ENCODE measurements around the gene ANKFN1. TPM values are rescaled to one million over a fixed set of nuclear protein-coding genes. Genes with fewer than 3 reads are reported as not detected.

The ANKFN1 gene
- total and polyA plus RNA-seq, 2 of the 13 experiments (the other 11 are each of a cell fraction or from before 2014, with no cell fraction given): not detected

DNA sequence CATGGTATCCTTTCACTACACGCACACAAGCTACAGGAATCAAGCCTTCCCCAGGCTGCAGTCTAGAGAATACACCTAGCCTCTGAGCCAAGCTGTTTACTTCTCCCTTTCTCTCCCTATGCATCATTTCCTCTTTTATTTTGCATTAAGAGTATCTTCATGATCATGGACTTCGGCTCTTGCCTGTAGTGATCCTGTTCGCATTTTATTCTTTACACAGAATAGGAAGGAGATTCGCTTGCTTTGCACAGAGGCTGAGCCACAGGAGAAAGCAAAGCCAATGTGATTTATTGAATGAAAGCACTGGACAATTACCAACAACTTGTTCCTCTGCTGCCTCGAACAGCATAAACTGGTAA lies 172.7 kb downstream of the ANKFN1 start:
- H3K4me1 ChIP-seq (ENCODE audit: insufficient read depth, low read length): no peaks in the 10 kb centered on the region
- WGBS (ENCODE audit: low lambda C conversion rate): under 1% methylated on average over 5 of the region's 5 CpGs
- no TSS peak for BruUV-seq (replicated peaks)
- no peaks in the 10 kb centered on the region for H3K36me3 ChIP-seq (replicated peaks in 1 of 2; ENCODE audit: control insufficient read depth in 1 of 2, insufficient read depth in 2 of 2, low read length in 2 of 2)
- H3K9ac ChIP-seq (ENCODE audit: insufficient read depth, low read depth, low read length): no peak overlapping the region
- no peak overlapping the region for H2AFZ ChIP-seq (ENCODE audit: low read length)
- H3K9me3 ChIP-seq (ENCODE audit: low read length): no peaks in the 10 kb centered on the region
- POLR2A ChIA-PET: no interaction called here
- no peak overlapping the region for H3K27ac ChIP-seq (ENCODE audit: extremely low read length, insufficient read depth, low read length)
- CTCF ChIA-PET (ENCODE audit: low intra/inter-chr PET ratio, low total read pairs): no interaction called here
- in situ Hi-C loops (cut with HindIII; ENCODE audit: extremely low pct_ligation_motif_present, low pct_unique_long_range_greater_than_20kb) (no loop called here), intact Hi-C loops (cut with micrococcal nuclease; ENCODE audit: unreplicated experiment) (no loop called here)
- no peak for DNase-seq (ENCODE audit: low spot score)
- no peak for ATAC-seq
- no peak overlapping the region for H3K4me2 ChIP-seq (ENCODE audit: low read depth, low read length)
- no peak overlapping the region for H3K4me3 ChIP-seq (replicated peaks in 1 of 3; ENCODE audit: insufficient read depth in 1 of 3, low read depth in 2 of 3, low read length in 3 of 3)
- H3K27me3 ChIP-seq (ENCODE audit: control insufficient read depth in 1 of 2, insufficient read depth in 2 of 2, low read length in 2 of 2): no peaks in the 10 kb centered on the region
- no peaks in the 10 kb centered on the region for H4K20me1 ChIP-seq (ENCODE audit: insufficient read depth, low read length)
- no peak for FAIRE-seq
- no peaks in the 10 kb centered on the region for H3K79me2 ChIP-seq (ENCODE audit: insufficient read depth, low read length)
- TF ChIP-seq ZNF546 (CRISPR knock-in tag; conservative IDR thresholded peaks at IDR 0.05) (no peak), NFYC (CRISPR knock-in tag; IDR thresholded peaks at IDR 0.05) (no peak), NR2F1 (CRISPR knock-in tag; IDR thresholded peaks at IDR 0.05) (no peak), POLR2AphosphoS2 (IDR thresholded peaks at IDR 0.05; ENCODE audit: low read depth, low read length) (no peak), HNF4A (CRISPR knock-in tag; IDR thresholded peaks at IDR 0.05) (no peak), MED8 (CRISPR knock-in tag; IDR thresholded peaks at IDR 0.05; ENCODE audit: insufficient replicate concordance) (no peak), HIVEP1 (CRISPR knock-in tag; IDR thresholded peaks at IDR 0.05) (no peak), ZSCAN31 (CRISPR knock-in tag; IDR thresholded peaks at IDR 0.05; ENCODE audit: low read depth) (no peak), ZNF629 (CRISPR knock-in tag; conservative IDR thresholded peaks at IDR 0.05) (no peak), KDM1A (CRISPR knock-in tag; IDR thresholded peaks at IDR 0.05) (no peak), HDAC1 (CRISPR knock-in tag; IDR thresholded peaks at IDR 0.05) (no peak), RORA (CRISPR knock-in tag; IDR thresholded peaks at IDR 0.05) (no peak), EHMT2 (IDR thresholded peaks at IDR 0.05; ENCODE audit: borderline replicate concordance, low read depth, low read length) (no peak)
- TF ChIP-seq, protein P1, sequence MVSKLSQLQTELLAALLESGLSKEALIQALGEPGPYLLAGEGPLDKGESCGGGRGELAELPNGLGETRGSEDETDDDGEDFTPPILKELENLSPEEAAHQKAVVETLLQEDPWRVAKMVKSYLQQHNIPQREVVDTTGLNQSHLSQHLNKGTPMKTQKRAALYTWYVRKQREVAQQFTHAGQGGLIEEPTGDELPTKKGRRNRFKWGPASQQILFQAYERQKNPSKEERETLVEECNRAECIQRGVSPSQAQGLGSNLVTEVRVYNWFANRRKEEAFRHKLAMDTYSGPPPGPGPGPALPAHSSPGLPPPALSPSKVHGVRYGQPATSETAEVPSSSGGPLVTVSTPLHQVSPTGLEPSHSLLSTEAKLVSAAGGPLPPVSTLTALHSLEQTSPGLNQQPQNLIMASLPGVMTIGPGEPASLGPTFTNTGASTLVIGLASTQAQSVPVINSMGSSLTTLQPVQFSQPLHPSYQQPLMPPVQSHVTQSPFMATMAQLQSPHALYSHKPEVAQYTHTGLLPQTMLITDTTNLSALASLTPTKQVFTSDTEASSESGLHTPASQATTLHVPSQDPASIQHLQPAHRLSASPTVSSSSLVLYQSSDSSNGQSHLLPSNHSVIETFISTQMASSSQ (IDR thresholded peaks at IDR 0.05; ENCODE audit: low read depth): no peak
- TF ChIP-seq, protein P1 (CRISPR knock-in tag; IDR thresholded peaks at IDR 0.05; ENCODE audit: borderline replicate concordance): no peak
- TF ChIP-seq, protein P2, sequence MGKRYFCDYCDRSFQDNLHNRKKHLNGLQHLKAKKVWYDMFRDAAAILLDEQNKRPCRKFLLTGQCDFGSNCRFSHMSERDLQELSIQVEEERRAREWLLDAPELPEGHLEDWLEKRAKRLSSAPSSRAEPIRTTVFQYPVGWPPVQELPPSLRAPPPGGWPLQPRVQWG (CRISPR knock-in tag; IDR thresholded peaks at IDR 0.05; ENCODE audit: borderline replicate concordance, low read depth): no peak
- TF ChIP-seq, protein P3, sequence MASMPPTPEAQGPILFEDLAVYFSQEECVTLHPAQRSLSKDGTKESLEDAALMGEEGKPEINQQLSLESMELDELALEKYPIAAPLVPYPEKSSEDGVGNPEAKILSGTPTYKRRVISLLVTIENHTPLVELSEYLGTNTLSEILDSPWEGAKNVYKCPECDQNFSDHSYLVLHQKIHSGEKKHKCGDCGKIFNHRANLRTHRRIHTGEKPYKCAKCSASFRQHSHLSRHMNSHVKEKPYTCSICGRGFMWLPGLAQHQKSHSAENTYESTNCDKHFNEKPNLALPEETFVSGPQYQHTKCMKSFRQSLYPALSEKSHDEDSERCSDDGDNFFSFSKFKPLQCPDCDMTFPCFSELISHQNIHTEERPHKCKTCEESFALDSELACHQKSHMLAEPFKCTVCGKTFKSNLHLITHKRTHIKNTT (CRISPR knock-in tag; IDR thresholded peaks at IDR 0.05): no peak
- TF ChIP-seq, protein P4, sequence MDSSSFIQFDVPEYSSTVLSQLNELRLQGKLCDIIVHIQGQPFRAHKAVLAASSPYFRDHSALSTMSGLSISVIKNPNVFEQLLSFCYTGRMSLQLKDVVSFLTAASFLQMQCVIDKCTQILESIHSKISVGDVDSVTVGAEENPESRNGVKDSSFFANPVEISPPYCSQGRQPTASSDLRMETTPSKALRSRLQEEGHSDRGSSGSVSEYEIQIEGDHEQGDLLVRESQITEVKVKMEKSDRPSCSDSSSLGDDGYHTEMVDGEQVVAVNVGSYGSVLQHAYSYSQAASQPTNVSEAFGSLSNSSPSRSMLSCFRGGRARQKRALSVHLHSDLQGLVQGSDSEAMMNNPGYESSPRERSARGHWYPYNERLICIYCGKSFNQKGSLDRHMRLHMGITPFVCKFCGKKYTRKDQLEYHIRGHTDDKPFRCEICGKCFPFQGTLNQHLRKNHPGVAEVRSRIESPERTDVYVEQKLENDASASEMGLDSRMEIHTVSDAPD (CRISPR knock-in tag; IDR thresholded peaks at IDR 0.05): no peak
- TF ChIP-seq, protein P5, sequence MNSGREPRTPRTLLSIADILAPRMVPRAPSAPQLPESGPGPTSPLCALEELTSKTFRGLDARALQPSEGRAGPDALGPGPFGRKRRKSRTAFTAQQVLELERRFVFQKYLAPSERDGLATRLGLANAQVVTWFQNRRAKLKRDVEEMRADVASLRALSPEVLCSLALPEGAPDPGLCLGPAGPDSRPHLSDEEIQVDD (CRISPR knock-in tag; IDR thresholded peaks at IDR 0.05; ENCODE audit: borderline replicate concordance): no peak

Data from HepG2 (cell line).